ENCODE measurements around the gene THEMIS.

- TF ChIP-seq POLR2A (IDR thresholded peaks at IDR 0.05) (no peak), CTCF (IDR thresholded peaks at IDR 0.05) (no peak), POLR2AphosphoS5 (IDR thresholded peaks at IDR 0.05) (no peak)
These were observed 56.3 kb downstream of the THEMIS start for GRCh38 chr6:127844529-127844928.

Data from prostate gland (tissue), 2 donors.